ENCODE results near the gene CD38. TPM values are rescaled to one million over a fixed set of nuclear protein-coding genes. Genes with fewer than 3 reads are reported as not detected.

Gene CD38
- total RNA-seq, 1 experiment from 2014 or later: 0.07 TPM

GRCh38 chr4:15901998-15902397, 123.9 kb downstream of the CD38 start:
- no peaks in the 10 kb centered on the region for H3K23me2 ChIP-seq (ENCODE audit: insufficient read length, low read depth, low read length, poor library complexity, severe bottlenecking)
- H3K27me3 Mint-ChIP-seq (ENCODE audit: low read depth): peaks cover 3% of the 10 kb centered on the region
- H3K23ac ChIP-seq (ENCODE audit: insufficient read length, low read depth, low read length): no peak overlapping the region
- H2AFZ ChIP-seq (ENCODE audit: low read length): no peak overlapping the region
- no peak overlapping the region for H3K56ac ChIP-seq (ENCODE audit: insufficient read length, low read depth, low read length)
- H2AK5ac ChIP-seq (ENCODE audit: insufficient read length, low read length): no peak overlapping the region
- H3K79me1 ChIP-seq (ENCODE audit: insufficient read depth, low read depth, low read length, poor library complexity, severe bottlenecking): no peaks in the 10 kb centered on the region
- H3K4me2 ChIP-seq (ENCODE audit: insufficient read depth, insufficient read length, low read length): no peak overlapping the region
- DNase-seq: no peak
- H2BK20ac ChIP-seq (ENCODE audit: low read depth, low read length, poor library complexity, severe bottlenecking): no peak overlapping the region
- no peak overlapping the region for H4K8ac ChIP-seq (replicated peaks; ENCODE audit: insufficient read length, low read depth, low read length)
- TF ChIP-seq CTCF (conservative IDR thresholded peaks at IDR 0.05): no peak
- H3K9ac ChIP-seq (ENCODE audit: extremely low read depth, insufficient read length, low read length): no peak overlapping the region
- H3K79me2 ChIP-seq (ENCODE audit: insufficient read depth, low read length): no peaks in the 10 kb centered on the region
- H3K18ac ChIP-seq (ENCODE audit: insufficient read length, low read depth, low read length): no peak overlapping the region
- no peak overlapping the region for H4K5ac ChIP-seq (ENCODE audit: insufficient read length, low read depth, low read length)
- no peaks in the 10 kb centered on the region for H3K9me3 ChIP-seq (ENCODE audit: control insufficient read depth, low read depth, low read length)
- H3K4me1 Mint-ChIP-seq: peaks cover 0 to 5% of the 10 kb centered on the region in 2 experiments; a peak in 2 of 4 replicates
- no peak overlapping the region for H2BK120ac ChIP-seq (ENCODE audit: low read depth, low read length, poor library complexity, severe bottlenecking)
- H3T11ph ChIP-seq (ENCODE audit: low read length): no peak overlapping the region
- H3K4me3 Mint-ChIP-seq: no peak overlapping the region
- H2BK15ac ChIP-seq (ENCODE audit: low read depth, low read length): no peak overlapping the region
- H2BK12ac ChIP-seq (ENCODE audit: insufficient read length, low read depth, low read length): no peak overlapping the region
- H3K27me3 ChIP-seq (ENCODE audit: insufficient read depth, low read length): no peaks in the 10 kb centered on the region
- no peak overlapping the region for H3K4ac ChIP-seq (ENCODE audit: low read depth, low read length)
- no CpG with 5 or more reads among the region's 2 CpGs for WGBS (ENCODE audit: extremely low coverage, insufficient read length, low lambda C conversion rate)
- H3K36me3 Mint-ChIP-seq (ENCODE audit: insufficient read depth in 1 of 3, low read depth in 3 of 3): peaks cover 0 to 16% (median 12%) of the 10 kb centered on the region in 3 experiments; a peak in 4 of 7 replicates
- H4K20me1 ChIP-seq (ENCODE audit: control insufficient read depth, insufficient read depth, insufficient read length): no peaks in the 10 kb centered on the region
- H3K27ac Mint-ChIP-seq: no peak overlapping the region
- H3K14ac ChIP-seq (ENCODE audit: insufficient read depth, low read length): no peak overlapping the region
- peaks cover 0 to 10% of the 10 kb centered on the region in 2 experiments; a peak in 3 of 5 replicates for H3K9me3 Mint-ChIP-seq
- no peak overlapping the region for H4K91ac ChIP-seq (ENCODE audit: insufficient read length, low read depth, low read length)
- H3K4me1 ChIP-seq (ENCODE audit: insufficient read depth, low read length): no peaks in the 10 kb centered on the region; the same call in none of the 2 replicates
- no peak overlapping the region for H3K27ac ChIP-seq (ENCODE audit: insufficient read length, low read depth, low read length)
- H2BK5ac ChIP-seq (ENCODE audit: insufficient read length, low read length): no peak overlapping the region

Data from H9 (cell line).